GM06990 (cell line): ENCODE results near the gene SOCS3.

Experiments used
- DNase-seq: peaks from one replicate; pipeline ENCODE4 v3.0.0-alpha.2; 2011; ENCODE audit not compliant: insufficient read length; ENCODE audit errors: extremely low read depth
- H3K27me3 ChIP-seq: replicated peaks from 2 replicates; pipeline ENCODE4 v1.6.0; 2011; ENCODE audit warnings: low read length; ENCODE audit not compliant: control insufficient read depth, insufficient read depth
- H3K36me3 ChIP-seq: 2 replicates; pipeline ENCODE4 v1.5.1; 2011; ENCODE audit warnings: low read length; ENCODE audit not compliant: control insufficient read depth, insufficient read depth
- H3K4me3 ChIP-seq: replicated peaks from 2 replicates; pipeline ENCODE4 v1.5.1; 2011; ENCODE audit warnings: low read depth, mild to moderate bottlenecking, control low read depth, low read length
- TF ChIP-seq, protein P1 (sequence below): IDR thresholded peaks from 2 replicates; pipeline ENCODE4 v1.5.1; 2011; ENCODE audit warnings: low read length, control low read depth, mild to moderate bottlenecking, inconsistent platforms; ENCODE audit not compliant: insufficient read depth, poor library complexity, severe bottlenecking

The SOCS3 gene

DNA sequence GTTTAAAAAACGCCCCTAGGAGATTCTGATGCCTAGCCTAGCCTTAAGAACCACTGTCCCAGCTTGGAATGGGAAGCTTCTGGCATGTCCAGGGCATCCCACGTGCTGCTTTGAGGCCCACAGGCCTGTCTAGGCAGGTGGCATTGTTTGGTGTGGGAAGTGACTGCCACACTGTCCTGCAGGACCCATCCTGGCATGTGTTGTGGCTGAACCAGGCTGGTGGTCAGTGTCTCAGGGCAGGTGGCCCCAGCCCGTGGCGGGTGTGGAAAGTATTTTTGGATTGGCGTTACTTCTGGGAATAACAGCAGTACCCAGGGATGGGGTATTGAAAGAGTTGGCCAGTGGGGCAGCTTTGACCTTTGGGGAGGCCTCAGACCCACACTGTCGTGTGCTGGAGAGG, 46.5 kb upstream of the SOCS3 start:
- no peak for DNase-seq
- no peak overlapping the region for H3K4me3 ChIP-seq
- H3K27me3 ChIP-seq = no peaks in the 10 kb centered on the region
- H3K36me3 ChIP-seq = peaks cover 28% of the 10 kb centered on the region
- TF ChIP-seq, protein P1, sequence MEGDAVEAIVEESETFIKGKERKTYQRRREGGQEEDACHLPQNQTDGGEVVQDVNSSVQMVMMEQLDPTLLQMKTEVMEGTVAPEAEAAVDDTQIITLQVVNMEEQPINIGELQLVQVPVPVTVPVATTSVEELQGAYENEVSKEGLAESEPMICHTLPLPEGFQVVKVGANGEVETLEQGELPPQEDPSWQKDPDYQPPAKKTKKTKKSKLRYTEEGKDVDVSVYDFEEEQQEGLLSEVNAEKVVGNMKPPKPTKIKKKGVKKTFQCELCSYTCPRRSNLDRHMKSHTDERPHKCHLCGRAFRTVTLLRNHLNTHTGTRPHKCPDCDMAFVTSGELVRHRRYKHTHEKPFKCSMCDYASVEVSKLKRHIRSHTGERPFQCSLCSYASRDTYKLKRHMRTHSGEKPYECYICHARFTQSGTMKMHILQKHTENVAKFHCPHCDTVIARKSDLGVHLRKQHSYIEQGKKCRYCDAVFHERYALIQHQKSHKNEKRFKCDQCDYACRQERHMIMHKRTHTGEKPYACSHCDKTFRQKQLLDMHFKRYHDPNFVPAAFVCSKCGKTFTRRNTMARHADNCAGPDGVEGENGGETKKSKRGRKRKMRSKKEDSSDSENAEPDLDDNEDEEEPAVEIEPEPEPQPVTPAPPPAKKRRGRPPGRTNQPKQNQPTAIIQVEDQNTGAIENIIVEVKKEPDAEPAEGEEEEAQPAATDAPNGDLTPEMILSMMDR = no peak

GRCh38 chr17:78403822-78404221, 43.9 kb upstream of the SOCS3 start:
- TF ChIP-seq, protein P1 = no peak
- Histone ChIP-seq H3K4me3 (no peak overlapping the region), H3K36me3 (peaks cover 40% of the 10 kb centered on the region), H3K27me3 (no peaks in the 10 kb centered on the region)
- no peak for DNase-seq

GRCh38 chr17:78401891-78402290, 42.0 kb upstream of the SOCS3 start:
- peaks cover 43% of the 10 kb centered on the region for H3K36me3 ChIP-seq
- TF ChIP-seq, protein P1 = no peak
- DNase-seq = no peak
- H3K27me3 ChIP-seq = no peaks in the 10 kb centered on the region
- H3K4me3 ChIP-seq = no peak overlapping the region

GRCh38 chr17:78401246-78401645, 41.4 kb upstream of the SOCS3 start:
- H3K36me3 ChIP-seq = peaks cover 44% of the 10 kb centered on the region
- TF ChIP-seq, protein P1 = no peak
- H3K27me3 ChIP-seq = no peaks in the 10 kb centered on the region
- DNase-seq = no peak
- H3K4me3 ChIP-seq = no peak overlapping the region

- TF ChIP-seq, protein P1 = no peak
- peaks cover 45% of the 10 kb centered on the region for H3K36me3 ChIP-seq
- H3K27me3 ChIP-seq = no peaks in the 10 kb centered on the region
- no peak for DNase-seq
- no peak overlapping the region for H3K4me3 ChIP-seq
Measured at GRCh38 chr17:78400581-78401240, 40.8 kb upstream of the SOCS3 start.

DNA sequence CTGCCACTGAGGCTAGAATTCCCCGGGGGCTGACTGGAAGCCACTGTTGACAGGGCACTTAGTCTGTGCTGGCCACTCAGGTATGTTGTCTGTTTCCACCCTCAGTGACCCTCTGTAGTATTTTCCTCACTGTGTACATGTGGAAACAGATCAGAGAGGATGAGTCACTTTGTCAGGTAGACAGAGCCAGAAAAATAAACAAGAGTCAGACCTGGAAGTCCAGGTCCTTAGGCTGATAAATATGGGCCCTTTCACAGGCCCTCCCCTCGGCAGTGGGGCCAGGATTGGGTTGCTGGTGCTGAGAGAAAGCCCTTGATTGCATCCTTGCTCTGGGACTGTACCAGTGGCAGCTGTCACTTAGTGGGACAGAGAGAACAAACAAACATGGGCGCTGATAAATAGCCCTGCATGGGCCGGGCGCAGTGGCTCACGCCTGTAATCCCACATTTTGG, 39.8 kb upstream of the SOCS3 start:
- Histone ChIP-seq H3K36me3 (peaks cover 41% of the 10 kb centered on the region), H3K27me3 (no peaks in the 10 kb centered on the region), H3K4me3 (no peak overlapping the region)
- TF ChIP-seq, protein P1 = no peak
- no peak for DNase-seq
